ENCODE measurements around the gene INTS12.

- TF ChIP-seq, protein P1, sequence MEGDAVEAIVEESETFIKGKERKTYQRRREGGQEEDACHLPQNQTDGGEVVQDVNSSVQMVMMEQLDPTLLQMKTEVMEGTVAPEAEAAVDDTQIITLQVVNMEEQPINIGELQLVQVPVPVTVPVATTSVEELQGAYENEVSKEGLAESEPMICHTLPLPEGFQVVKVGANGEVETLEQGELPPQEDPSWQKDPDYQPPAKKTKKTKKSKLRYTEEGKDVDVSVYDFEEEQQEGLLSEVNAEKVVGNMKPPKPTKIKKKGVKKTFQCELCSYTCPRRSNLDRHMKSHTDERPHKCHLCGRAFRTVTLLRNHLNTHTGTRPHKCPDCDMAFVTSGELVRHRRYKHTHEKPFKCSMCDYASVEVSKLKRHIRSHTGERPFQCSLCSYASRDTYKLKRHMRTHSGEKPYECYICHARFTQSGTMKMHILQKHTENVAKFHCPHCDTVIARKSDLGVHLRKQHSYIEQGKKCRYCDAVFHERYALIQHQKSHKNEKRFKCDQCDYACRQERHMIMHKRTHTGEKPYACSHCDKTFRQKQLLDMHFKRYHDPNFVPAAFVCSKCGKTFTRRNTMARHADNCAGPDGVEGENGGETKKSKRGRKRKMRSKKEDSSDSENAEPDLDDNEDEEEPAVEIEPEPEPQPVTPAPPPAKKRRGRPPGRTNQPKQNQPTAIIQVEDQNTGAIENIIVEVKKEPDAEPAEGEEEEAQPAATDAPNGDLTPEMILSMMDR (IDR thresholded peaks at IDR 0.05): no peak
- TF ChIP-seq POLR2A (IDR thresholded peaks at IDR 0.05) (no peak), POLR2AphosphoS5 (IDR thresholded peaks at IDR 0.05) (no peak)
Observed at GRCh38 chr4:105652286-105652888, 56.1 kb downstream of the INTS12 start.

All from sigmoid colon (tissue), 4 donors.